ENCODE measurements around the gene TMC3.
A peak's percentile ranks its signal among the peaks of the same experiment; 100 is the strongest.

Gene TMC3

DNA sequence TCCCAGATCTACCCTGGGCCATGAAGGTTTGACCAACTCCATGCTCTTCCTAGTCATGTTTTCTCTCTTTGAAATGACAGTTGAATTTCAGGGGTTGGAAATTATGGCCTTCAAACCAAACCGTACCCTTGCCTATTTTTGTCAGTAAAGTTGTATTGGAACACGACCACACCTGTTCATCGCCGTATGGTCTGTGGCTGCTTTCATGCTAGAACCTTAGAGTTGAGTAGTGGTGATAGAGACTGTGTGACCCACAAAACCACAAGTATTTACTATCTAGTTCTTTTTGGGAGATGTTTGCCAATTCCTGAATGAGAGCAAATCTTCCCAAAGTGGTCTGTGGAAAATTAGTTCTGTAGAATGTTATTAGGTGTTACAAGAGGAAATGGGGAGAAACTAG lies 26.1 kb downstream of the TMC3 start:
- H3K79me2 ChIP-seq (ENCODE audit: insufficient read depth, low read depth) = no peaks in the 10 kb centered on the region
- H3K9ac ChIP-seq = no peak overlapping the region; the same call in 1 of the 2 replicates
- peak overlapping the region; percentile 22 for H3K4me2 ChIP-seq
- H4K20me1 ChIP-seq (ENCODE audit: insufficient read depth) = no peaks in the 10 kb centered on the region
- peaks cover 40% of the 10 kb centered on the region for H3K4me1 ChIP-seq (ENCODE audit: low read depth, poor library complexity, severe bottlenecking)
- no peaks in the 10 kb centered on the region for H3K36me3 ChIP-seq (ENCODE audit: insufficient read depth)
- H3K4me3 ChIP-seq (IDR thresholded peaks at IDR 0.05; ENCODE audit: insufficient read depth, low read depth, low read length) = no peak overlapping the region
- H2AFZ ChIP-seq (ENCODE audit: low read depth) = no peak overlapping the region
- TF ChIP-seq, protein P1, sequence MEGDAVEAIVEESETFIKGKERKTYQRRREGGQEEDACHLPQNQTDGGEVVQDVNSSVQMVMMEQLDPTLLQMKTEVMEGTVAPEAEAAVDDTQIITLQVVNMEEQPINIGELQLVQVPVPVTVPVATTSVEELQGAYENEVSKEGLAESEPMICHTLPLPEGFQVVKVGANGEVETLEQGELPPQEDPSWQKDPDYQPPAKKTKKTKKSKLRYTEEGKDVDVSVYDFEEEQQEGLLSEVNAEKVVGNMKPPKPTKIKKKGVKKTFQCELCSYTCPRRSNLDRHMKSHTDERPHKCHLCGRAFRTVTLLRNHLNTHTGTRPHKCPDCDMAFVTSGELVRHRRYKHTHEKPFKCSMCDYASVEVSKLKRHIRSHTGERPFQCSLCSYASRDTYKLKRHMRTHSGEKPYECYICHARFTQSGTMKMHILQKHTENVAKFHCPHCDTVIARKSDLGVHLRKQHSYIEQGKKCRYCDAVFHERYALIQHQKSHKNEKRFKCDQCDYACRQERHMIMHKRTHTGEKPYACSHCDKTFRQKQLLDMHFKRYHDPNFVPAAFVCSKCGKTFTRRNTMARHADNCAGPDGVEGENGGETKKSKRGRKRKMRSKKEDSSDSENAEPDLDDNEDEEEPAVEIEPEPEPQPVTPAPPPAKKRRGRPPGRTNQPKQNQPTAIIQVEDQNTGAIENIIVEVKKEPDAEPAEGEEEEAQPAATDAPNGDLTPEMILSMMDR (conservative IDR thresholded peaks at IDR 0.05; ENCODE audit: low read depth, low read length) = no peak
- peak overlapping the region; percentile 85 for H3K27ac ChIP-seq
- H3K27me3 ChIP-seq (ENCODE audit: insufficient read depth, low read depth) = no peaks in the 10 kb centered on the region

DNA sequence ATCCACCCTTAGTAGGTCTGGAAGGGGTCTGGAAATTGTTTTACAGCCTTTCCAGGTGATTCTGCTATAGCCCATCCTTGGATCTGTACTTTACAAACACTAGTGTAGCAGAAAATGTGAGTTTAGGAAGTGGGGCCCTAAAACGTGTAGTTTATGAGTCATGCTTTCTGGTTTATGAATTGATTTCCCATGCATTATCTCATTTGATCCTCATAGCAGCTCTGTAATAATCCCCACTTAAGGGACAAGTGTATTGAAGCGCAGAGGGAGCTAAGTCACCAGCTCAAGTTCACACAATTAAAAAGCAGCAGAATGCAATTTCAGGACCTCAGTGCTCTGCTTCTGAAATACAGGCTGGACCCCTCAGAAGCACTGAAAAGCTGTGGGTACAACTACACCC lies 27.4 kb downstream of the TMC3 start:
- H3K27me3 ChIP-seq (ENCODE audit: insufficient read depth, low read depth) = no peaks in the 10 kb centered on the region
- TF ChIP-seq, protein P1 (conservative IDR thresholded peaks at IDR 0.05; ENCODE audit: low read depth, low read length) = no peak
- H2AFZ ChIP-seq (ENCODE audit: low read depth) = no peak overlapping the region
- H3K9ac ChIP-seq = no peak overlapping the region
- no peak overlapping the region for H3K4me3 ChIP-seq (IDR thresholded peaks at IDR 0.05; ENCODE audit: insufficient read depth, low read depth, low read length)
- no peak overlapping the region for H3K4me2 ChIP-seq
- H3K27ac ChIP-seq = peak overlapping the region; percentile 85; the same call in 1 of the 2 replicates
- H3K79me2 ChIP-seq (ENCODE audit: insufficient read depth, low read depth) = no peaks in the 10 kb centered on the region
- H3K36me3 ChIP-seq (ENCODE audit: insufficient read depth) = no peaks in the 10 kb centered on the region
- H4K20me1 ChIP-seq (ENCODE audit: insufficient read depth) = no peaks in the 10 kb centered on the region
- peaks cover 40% of the 10 kb centered on the region for H3K4me1 ChIP-seq (ENCODE audit: low read depth, poor library complexity, severe bottlenecking)

DNA sequence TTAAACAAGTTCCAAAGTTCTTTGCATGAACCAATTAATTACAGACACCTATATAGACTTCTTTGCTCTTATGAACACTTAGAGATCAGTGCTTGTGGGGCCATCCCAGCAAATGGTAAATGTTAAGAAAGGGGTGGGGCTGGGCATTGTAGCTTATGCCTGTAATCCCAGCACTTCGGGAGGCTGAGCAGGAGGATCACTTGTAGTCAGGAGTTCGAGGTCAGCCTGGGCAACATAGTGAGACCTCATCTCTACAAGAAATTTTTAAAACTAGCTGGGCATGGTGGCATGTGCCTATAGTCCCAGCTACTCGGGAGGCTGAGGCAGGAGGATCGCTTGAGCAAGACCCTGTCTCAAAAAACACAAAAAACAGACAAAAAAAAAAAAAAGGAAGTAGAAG lies 30.6 kb downstream of the TMC3 start:
- no peak overlapping the region for H3K27ac ChIP-seq
- no peak overlapping the region for H3K4me2 ChIP-seq
- no peaks in the 10 kb centered on the region for H3K79me2 ChIP-seq (ENCODE audit: insufficient read depth, low read depth)
- H3K36me3 ChIP-seq (ENCODE audit: insufficient read depth) = no peaks in the 10 kb centered on the region
- H3K4me1 ChIP-seq (ENCODE audit: low read depth, poor library complexity, severe bottlenecking) = peaks cover 29% of the 10 kb centered on the region
- H4K20me1 ChIP-seq (ENCODE audit: insufficient read depth) = no peaks in the 10 kb centered on the region
- H3K9ac ChIP-seq = no peak overlapping the region
- H2AFZ ChIP-seq (ENCODE audit: low read depth) = no peak overlapping the region
- TF ChIP-seq, protein P1 (conservative IDR thresholded peaks at IDR 0.05; ENCODE audit: low read depth, low read length) = no peak
- no peaks in the 10 kb centered on the region for H3K27me3 ChIP-seq (ENCODE audit: insufficient read depth, low read depth)
- H3K4me3 ChIP-seq (IDR thresholded peaks at IDR 0.05; ENCODE audit: insufficient read depth, low read depth, low read length) = no peak overlapping the region

- Histone ChIP-seq H3K79me2 (ENCODE audit: insufficient read depth, low read depth) (no peaks in the 10 kb centered on the region), H3K4me1 (ENCODE audit: low read depth, poor library complexity, severe bottlenecking) (peaks cover 11% of the 10 kb centered on the region), H3K27me3 (ENCODE audit: insufficient read depth, low read depth) (no peaks in the 10 kb centered on the region), H3K9ac (no peak overlapping the region), H3K4me3 (IDR thresholded peaks at IDR 0.05; ENCODE audit: insufficient read depth, low read depth, low read length) (no peak overlapping the region), H2AFZ (ENCODE audit: low read depth) (no peak overlapping the region), H4K20me1 (ENCODE audit: insufficient read depth) (no peaks in the 10 kb centered on the region), H3K4me2 (no peak overlapping the region), H3K27ac (no peak overlapping the region), H3K36me3 (ENCODE audit: insufficient read depth) (no peaks in the 10 kb centered on the region)
- TF ChIP-seq, protein P1 (conservative IDR thresholded peaks at IDR 0.05; ENCODE audit: low read depth, low read length) = no peak
These were observed 32.7 kb downstream of the TMC3 start for GRCh38 chr15:81341351-81341750.

Measured in KMS-11 (cell line).